Omental fat pad (tissue), 4 donors: ENCODE measurements around the gene FADS1. TPM values are rescaled to one million over a fixed set of nuclear protein-coding genes. Genes with fewer than 3 reads are reported as not detected.

Source experiments
- ATAC-seq: fragments of 150-250 bp; one replicate; pipeline ENCODE4 v1.9.1; 2016; ENCODE audit warnings: mild to moderate bottlenecking, moderate library complexity; ENCODE audit not compliant: low FRiP score
- DNase-seq: peaks from one replicate; pipeline ENCODE4 v3.0.0-alpha.2; 2019; ENCODE audit warnings: low spot score
- CTCF ChIP-seq, 3 donors: fragments of 450-650 bp; IDR thresholded peaks; one replicate each; pipeline ENCODE4 v1.5.1; 2016 to 2017; ENCODE audit warnings: antibody characterized with exemption in 3 of 3, mild to moderate bottlenecking in 3 of 3, moderate library complexity in 2 of 3
- total RNA-seq, 4 donors: library from RNA; depleted of rRNA; stranded (reverse); fragments of >200 nt; gene quantifications; one replicate each; pipeline ENCODE4 v1.1.0, GENCODE V29; 2016

Gene FADS1
- total RNA-seq, 4 donors from 2014 or later = 20.1 to 49.1 (median 22.0) TPM

- TF ChIP-seq CTCF (IDR thresholded peaks at IDR 0.05) = no peak
- ATAC-seq = no peak
- DNase-seq = no peak
These were observed 3.9 kb downstream of the FADS1 start for GRCh38 chr11:61812736-61813411.

- no peak for ATAC-seq
- no peak for DNase-seq
- TF ChIP-seq CTCF (IDR thresholded peaks at IDR 0.05) = no peak
These were observed 5.0 kb downstream of the FADS1 start for GRCh38 chr11:61811831-61812230.

GRCh38 chr11:61810671-61811175 lies 6.1 kb downstream of the FADS1 start:
- no peak for TF ChIP-seq CTCF (IDR thresholded peaks at IDR 0.05)
- no peak for DNase-seq
- ATAC-seq = no peak

- no peak for TF ChIP-seq CTCF (IDR thresholded peaks at IDR 0.05)
- ATAC-seq = no peak
- no peak for DNase-seq
These were observed 10.0 kb downstream of the FADS1 start for GRCh38 chr11:61806785-61807184.

- TF ChIP-seq CTCF (IDR thresholded peaks at IDR 0.05) = no peak
- DNase-seq (no peak), ATAC-seq (no peak)
These were observed 11.7 kb downstream of the FADS1 start for GRCh38 chr11:61805146-61805545.

- ATAC-seq = no peak
- TF ChIP-seq CTCF (IDR thresholded peaks at IDR 0.05) = no peak
- DNase-seq = no peak
These were observed 12.7 kb downstream of the FADS1 start for GRCh38 chr11:61803889-61804647.
